Aorta (tissue), 5 donors: ENCODE results near the gene NXPE3. TPM values are rescaled to one million over a fixed set of nuclear protein-coding genes. Genes with fewer than 3 reads are reported as not detected.

Experiments
- ATAC-seq: fragments of 200-7000 bp; cut with Tn5 transposase; one replicate; pipeline ENCODE4 v1.9.1; 2022; ENCODE audit warnings: moderate library complexity; ENCODE audit not compliant: low FRiP score
- DNase-seq, 2 donors: peaks; one replicate each; pipeline ENCODE4 v3.0.0-alpha.2; 2020
- H3K27ac ChIP-seq, 2 donors: one replicate each; pipeline ENCODE4 v1.5.1; 2013; ENCODE audit warnings: low read length in 2 of 2, mild to moderate bottlenecking in 2 of 2, moderate library complexity in 2 of 2, control low read depth in 1 of 2, inconsistent platforms in 1 of 2, low read depth in 1 of 2
- H3K27me3 ChIP-seq, 2 donors: one replicate each; pipeline ENCODE4 v1.6.1; 2013; ENCODE audit warnings: control low read depth in 1 of 2, low read length in 1 of 2, mild to moderate bottlenecking in 1 of 2, moderate library complexity in 1 of 2; ENCODE audit not compliant: insufficient read depth in 2 of 2, control insufficient read depth in 1 of 2
- H3K36me3 ChIP-seq, 2 donors: one replicate each; pipeline ENCODE4 v1.6.1; 2013; ENCODE audit warnings: control low read depth in 1 of 2, low read length in 1 of 2, mild to moderate bottlenecking in 1 of 2; ENCODE audit not compliant: insufficient read depth in 2 of 2, control insufficient read depth in 1 of 2
- H3K4me1 ChIP-seq, 2 donors: one replicate each; pipeline ENCODE4 v1.6.1; 2013; ENCODE audit warnings: low read length in 2 of 2, control low read depth in 1 of 2, mild to moderate bottlenecking in 1 of 2, moderate library complexity in 1 of 2; ENCODE audit not compliant: insufficient read depth in 2 of 2, control insufficient read depth in 1 of 2
- H3K4me3 ChIP-seq, 2 donors: one replicate each; pipeline ENCODE4 v1.5.1; 2013; ENCODE audit warnings: low read length in 2 of 2, control low read depth in 1 of 2, mild to moderate bottlenecking in 1 of 2
- H3K9me3 ChIP-seq: one replicate; pipeline ENCODE4 v1.6.1; 2013; ENCODE audit warnings: mild to moderate bottlenecking, low read length; ENCODE audit not compliant: control insufficient read depth
- WGBS, 2 donors: extraction: QIAGEN DNeasy Blood & Tissue Kit; methylation state at CpG; one replicate each; pipeline ENCODE4 v1.1.7; 2013; 5-methylcytosine and 5-hydroxymethylcytosine counted together
- intact Hi-C, 2 donors: fragments of 100-400 bp; cut with DNase I; formaldehyde crosslinking; loops; one replicate each; pipeline versions ENCODE4 v1.14.2 to v1.15.0; 2022
- polyA plus RNA-seq, 2 donors: library from polyadenylated mRNA; stranded (reverse); fragments of 200-250 nt; gene quantifications; one replicate each; pipeline ENCODE4 v1.2.3, GENCODE V29; 2013
- total RNA-seq, 2 donors: library from RNA; stranded (reverse); fragmentation: NEBNext Ultra II Directional; extraction: Animal tissue kit (Norgen Biotek cat#: 25700); gene quantifications; one replicate each; pipeline ENCODE4 v1.2.1, GENCODE V29; 2021
- donor health status: healthy with polysubstance abuse.
- donor health status: Bipolar disorder and iron deficiency.
- donor health status: DM: no; HTN: no; CAD: no.
- donor health status: DM: no; HTN: no; CAD: no.
- donor health status: DM: yes; HTN: yes; CAD: no.

The NXPE3 gene
- total and polyA plus RNA-seq, 4 donors, result 6.4 to 27.2 (median 18.1) TPM

DNA sequence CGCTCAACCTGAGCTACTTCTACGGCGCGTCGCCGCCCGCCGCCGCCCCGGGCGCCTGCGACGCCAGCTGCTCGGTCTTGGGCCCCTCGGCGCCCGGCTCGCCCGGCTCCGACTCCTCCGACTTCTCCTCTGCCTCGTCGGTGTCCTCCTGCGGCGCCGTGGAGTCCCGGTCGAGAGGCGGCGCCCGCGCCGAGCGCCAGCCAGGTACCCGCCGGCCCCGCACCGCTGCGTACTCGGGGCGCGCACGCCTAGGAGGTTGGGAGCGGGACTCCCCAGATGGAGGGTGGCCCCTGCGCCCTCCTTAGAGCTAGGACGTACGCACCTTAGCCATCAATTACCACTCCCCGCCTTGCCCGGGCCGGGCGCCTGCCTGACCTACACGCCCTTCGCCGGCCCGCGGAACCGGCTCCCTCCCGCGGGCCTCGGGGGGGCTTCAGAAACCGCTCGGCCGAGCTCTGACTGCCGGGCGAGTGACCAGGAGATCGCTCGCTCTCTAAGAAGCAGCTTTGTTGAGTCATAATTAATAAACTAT, 70.8 kb downstream of the NXPE3 start:
- H3K4me3 ChIP-seq, result peak overlapping the region; percentile 77 to 100
- H3K27ac ChIP-seq, result peak overlapping the region; percentile 99 to 100
- H3K36me3 ChIP-seq, result peaks cover 6 to 7% of the 10 kb centered on the region in 2 donors
- intact Hi-C loops, result loop anchor here (1.0 to 5.0 kb wide), 3 partner anchors 21 to 37 kb away; no protein-coding TSS in a partner anchor
- 0% methylated on average over 45 to 67 of the region's 67 CpGs for WGBS, 2 donors
- peaks cover 0 to 2% of the 10 kb centered on the region in 2 donors for H3K27me3 ChIP-seq
- H3K9me3 ChIP-seq, result no peaks in the 10 kb centered on the region
- H3K4me1 ChIP-seq, result peaks cover 4 to 5% of the 10 kb centered on the region in 2 donors
- ATAC-seq (peak; percentile 65), DNase-seq (peak; percentile 63 to 86)

DNA sequence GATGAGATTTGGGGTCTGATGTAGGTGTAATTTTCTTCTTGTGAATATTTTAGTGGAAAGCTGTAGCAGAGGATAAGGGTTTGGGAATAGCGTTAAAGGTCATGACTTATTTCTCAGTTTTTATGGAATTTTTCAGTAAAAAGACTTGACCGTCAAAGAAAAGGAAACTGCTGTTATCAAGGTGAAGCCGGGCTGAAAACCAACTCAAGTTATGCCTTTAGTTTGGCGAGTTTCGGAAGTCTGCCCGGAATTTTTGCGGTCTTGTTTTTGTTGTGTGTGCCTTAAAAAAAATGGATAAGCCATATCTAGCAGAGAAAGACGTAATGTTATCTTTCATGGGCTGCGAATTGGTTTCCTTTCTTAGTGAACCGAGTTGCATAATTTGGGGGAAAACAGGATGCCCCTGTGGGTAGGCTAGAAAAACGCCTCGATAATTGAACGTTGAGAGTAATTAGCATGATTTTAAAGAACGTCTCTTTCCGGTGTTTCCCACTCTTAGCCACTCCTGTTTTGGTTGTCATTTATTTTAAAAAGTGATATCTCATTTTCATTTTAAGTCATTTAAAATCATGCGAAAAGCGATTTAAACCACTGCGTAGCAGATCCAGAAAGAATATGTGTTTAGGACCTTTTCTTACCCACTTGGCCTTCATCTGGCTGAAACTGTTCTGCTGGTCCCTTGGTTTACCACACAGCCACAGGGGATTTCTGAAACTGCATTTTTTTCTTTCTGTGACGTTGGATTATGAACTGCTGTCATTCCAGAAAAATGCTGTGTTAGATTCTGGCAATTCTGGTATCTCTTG, 71.4 kb downstream of the NXPE3 start:
- 1 to 2% methylated on average over 19 of the region's 19 CpGs for WGBS, 2 donors
- intact Hi-C loops, result loop anchor here in 1 of 2 donors (1.0 kb wide), 1 partner anchor 23 kb away; no protein-coding TSS in a partner anchor
- H3K4me1 ChIP-seq, result peaks cover 4 to 5% of the 10 kb centered on the region in 2 donors

DNA sequence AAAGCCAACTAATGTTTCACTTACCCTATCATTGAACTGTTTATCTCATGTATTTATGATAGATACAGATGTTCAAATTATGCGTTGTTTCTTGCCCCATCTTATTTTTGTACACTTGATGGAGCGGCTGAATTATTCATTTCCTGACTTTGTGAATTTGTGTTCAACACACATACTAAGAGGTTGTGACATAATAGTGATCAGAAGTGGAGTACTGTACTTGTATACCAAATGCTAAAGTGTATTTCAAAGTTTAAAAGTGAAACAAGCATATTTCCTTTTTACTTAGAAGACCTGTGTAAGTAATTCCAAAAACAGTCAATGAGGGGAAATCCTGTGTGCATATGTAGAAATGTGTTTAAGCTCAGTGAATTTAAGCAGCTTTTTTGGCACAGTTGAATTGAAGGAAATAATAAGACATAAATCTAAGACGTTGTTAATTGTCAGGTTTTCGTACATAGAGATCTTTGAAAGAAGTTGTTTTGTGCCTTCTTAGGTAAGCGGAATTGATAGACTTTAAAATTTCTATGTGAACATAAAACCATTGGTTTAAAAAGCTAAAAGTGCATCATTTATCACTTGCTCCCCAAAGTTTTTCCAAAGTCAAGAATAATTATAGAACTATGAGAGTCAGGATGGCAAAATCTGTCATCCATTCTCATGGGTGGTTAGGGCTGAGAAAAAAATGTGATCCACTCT, 72.2 kb downstream of the NXPE3 start:
- 37 to 40% methylated on average over 5 of the region's 5 CpGs for WGBS, 2 donors
- ATAC-seq (no peak), DNase-seq (no peak)

More for the DNA sequence above, 71.4 kb downstream of the NXPE3 start:
- ATAC-seq, result no peak
- H3K9me3 ChIP-seq, result no peaks in the 10 kb centered on the region
- H3K27ac ChIP-seq, result peak overlapping the region; percentile 99 to 100
- H3K4me3 ChIP-seq, result peak overlapping the region; percentile 77 to 100
- peaks cover 10 to 11% of the 10 kb centered on the region in 2 donors for H3K36me3 ChIP-seq
- DNase-seq, result no peak
- H3K27me3 ChIP-seq, result peaks cover 0 to 2% of the 10 kb centered on the region in 2 donors

DNA sequence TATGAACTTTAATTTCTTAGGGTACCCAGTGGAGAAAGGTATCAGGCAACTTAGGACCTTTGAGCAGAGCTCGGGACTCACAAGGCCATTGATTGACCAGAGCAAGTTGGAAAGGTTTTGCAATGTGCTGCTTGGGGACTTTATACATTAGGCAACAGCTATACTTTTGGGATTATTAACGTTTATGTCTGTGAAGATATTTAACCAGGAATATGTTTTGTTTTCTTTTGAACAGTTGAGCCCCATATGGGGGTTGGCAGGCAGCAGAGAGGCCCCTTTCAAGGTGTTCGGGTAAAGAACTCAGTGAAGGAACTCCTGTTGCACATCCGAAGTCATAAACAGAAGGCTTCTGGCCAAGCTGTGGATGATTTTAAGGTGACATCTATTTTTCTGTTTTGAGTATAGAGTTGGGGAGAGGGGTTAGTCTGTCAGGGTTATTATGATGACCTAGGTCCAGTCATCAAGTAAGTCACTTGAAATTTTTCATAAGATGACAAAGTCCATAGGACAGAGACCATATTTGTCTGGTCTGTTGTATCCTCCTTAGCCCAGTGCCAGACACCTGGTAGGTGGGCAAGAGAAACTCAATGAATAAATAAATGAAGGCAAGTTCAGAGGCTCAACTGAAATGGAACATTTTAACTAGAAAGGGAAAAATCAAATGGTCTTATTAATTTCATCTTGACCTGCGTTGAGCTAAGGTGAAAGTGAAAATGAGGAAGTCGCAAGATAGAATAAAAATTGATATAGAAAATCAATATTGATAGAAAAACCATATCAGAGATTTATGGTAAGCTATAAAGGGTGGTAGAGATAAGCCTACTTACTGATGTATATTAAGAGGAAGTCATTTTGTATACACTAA, 73.1 kb downstream of the NXPE3 start:
- H3K27ac ChIP-seq, result peak overlapping the region in 1 of 2 donors; percentile 33
- peak overlapping the region; percentile 77 to 100 for H3K4me3 ChIP-seq
- intact Hi-C loops, result no loop called here
- no peaks in the 10 kb centered on the region for H3K9me3 ChIP-seq
- H3K36me3 ChIP-seq, result peaks cover 11 to 13% of the 10 kb centered on the region in 2 donors
- no peak for DNase-seq
- WGBS, 2 donors, result 74 to 84% methylated on average over 6 of the region's 6 CpGs
- ATAC-seq, result no peak
- H3K4me1 ChIP-seq, result peaks cover 5 to 6% of the 10 kb centered on the region in 2 donors
- peaks cover 0 to 2% of the 10 kb centered on the region in 2 donors for H3K27me3 ChIP-seq

More for the DNA sequence above, 72.2 kb downstream of the NXPE3 start:
- no peaks in the 10 kb centered on the region for H3K9me3 ChIP-seq
- peaks cover 5 to 6% of the 10 kb centered on the region in 2 donors for H3K4me1 ChIP-seq
- peaks cover 0 to 2% of the 10 kb centered on the region in 2 donors for H3K27me3 ChIP-seq
- H3K27ac ChIP-seq, result no peak overlapping the region
- peak overlapping the region; percentile 77 to 100 for H3K4me3 ChIP-seq
- peaks cover 11 to 13% of the 10 kb centered on the region in 2 donors for H3K36me3 ChIP-seq
- intact Hi-C loops, result no loop called here

DNA sequence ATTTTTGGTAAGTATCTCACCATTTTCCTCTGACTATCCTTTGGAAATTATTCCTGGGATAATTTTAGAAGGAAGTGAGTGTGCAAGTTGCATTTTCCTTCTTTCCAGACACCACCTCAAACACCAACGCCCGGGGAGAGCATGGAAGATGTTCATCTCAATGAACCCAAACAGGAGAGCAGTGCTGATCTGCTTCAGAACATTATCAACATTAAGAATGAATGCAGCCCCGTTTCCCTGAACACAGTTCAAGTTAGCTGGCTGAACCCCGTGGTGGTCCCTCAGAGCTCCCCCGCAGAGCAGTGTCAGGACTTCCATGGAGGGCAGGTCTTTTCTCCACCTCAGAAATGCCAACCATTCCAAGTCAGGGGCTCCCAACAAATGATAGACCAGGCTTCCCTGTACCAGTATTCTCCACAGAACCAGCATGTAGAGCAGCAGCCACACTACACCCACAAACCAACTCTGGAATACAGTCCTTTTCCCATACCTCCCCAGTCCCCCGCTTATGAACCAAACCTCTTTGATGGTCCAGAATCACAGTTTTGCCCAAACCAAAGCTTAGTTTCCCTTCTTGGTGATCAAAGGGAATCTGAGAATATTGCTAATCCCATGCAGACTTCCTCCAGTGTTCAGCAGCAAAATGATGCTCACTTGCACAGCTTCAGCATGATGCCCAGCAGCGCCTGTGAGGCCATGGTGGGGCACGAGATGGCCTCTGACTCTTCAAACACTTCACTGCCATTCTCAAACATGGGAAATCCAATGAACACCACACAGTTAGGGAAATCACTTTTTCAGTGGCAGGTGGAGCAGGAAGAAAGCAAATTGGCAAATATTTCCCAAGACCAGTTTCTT, 74.2 kb downstream of the NXPE3 start:
- no peak overlapping the region for H3K4me3 ChIP-seq
- peaks cover 5 to 8% of the 10 kb centered on the region in 2 donors for H3K4me1 ChIP-seq
- H3K27ac ChIP-seq, result no peak overlapping the region
- H3K27me3 ChIP-seq, result peaks cover 0 to 2% of the 10 kb centered on the region in 2 donors
- DNase-seq (no peak), ATAC-seq (no peak)
- intact Hi-C loops, result no loop called here
- 94 to 97% methylated on average over 8 of the region's 8 CpGs for WGBS, 2 donors
- peaks cover 16 to 17% of the 10 kb centered on the region in 2 donors for H3K36me3 ChIP-seq
- H3K9me3 ChIP-seq, result no peaks in the 10 kb centered on the region

DNA sequence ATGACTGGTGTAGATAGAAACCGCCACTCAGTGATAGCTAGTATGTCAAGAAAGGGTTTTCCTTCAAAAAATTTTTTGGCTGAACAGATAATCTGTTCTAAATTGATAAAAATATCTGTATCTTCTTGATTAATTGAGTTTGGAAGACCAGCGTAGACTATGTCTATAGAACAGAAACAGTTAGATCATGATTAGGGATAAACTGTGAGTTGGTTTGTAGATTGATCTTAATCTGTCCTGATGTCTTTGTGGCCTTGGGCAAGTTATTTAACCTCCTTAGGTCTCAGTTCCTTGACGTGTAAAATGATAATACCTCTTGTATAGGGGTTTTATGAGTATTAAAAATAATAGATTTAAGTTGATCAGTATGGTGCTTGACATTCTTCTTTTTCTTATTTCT, 75.0 kb downstream of the NXPE3 start:
- 94 to 96% methylated on average over 3 of the region's 3 CpGs for WGBS, 2 donors
- intact Hi-C loops, result no loop called here
- Histone ChIP-seq H3K27me3 (peaks cover 0 to 2% of the 10 kb centered on the region in 2 donors), H3K4me3 (no peak overlapping the region), H3K4me1 (peaks cover 5 to 8% of the 10 kb centered on the region in 2 donors), H3K27ac (no peak overlapping the region), H3K9me3 (no peaks in the 10 kb centered on the region), H3K36me3 (peaks cover 17 to 20% of the 10 kb centered on the region in 2 donors)
- DNase-seq (no peak), ATAC-seq (no peak)

DNA sequence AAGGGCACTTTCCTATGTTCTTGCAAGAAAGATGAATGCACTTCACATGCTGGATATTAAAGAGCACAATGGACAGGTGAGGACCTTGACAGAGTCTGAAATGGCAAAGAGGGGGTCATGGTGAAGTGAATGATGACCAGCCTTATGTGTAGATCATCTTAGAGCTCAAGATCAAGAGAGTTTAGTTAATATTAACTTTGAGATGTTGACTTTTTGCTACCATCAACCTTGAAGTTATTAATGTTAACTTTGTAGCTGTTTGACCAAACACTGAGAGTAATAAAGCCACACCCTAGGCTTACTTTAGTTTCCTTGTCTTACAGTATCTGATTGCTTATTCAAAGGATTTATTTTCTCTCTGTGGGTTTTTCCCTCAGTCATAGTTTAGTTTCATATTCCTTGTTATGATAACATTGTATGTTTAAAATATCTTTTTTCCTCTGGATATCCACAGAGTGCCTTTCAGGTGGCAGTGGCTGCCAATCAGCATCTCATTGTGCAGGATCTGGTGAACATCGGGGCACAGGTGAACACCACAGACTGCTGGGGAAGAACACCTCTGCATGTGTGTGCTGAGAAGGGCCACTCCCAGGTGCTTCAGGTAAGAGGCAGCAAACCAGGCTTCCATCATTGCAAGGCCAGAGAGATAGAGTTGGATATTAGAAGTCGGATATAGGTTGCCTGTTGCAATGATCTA, 75.7 kb downstream of the NXPE3 start:
- H3K9me3 ChIP-seq, result no peaks in the 10 kb centered on the region
- no peaks in the 10 kb centered on the region for H3K27me3 ChIP-seq
- H3K4me3 ChIP-seq, result no peak overlapping the region
- no peak for DNase-seq
- ATAC-seq, result no peak
- WGBS, 2 donors, result 93 to 98% methylated on average over 2 of the region's 2 CpGs
- peak overlapping the region in 1 of 2 donors; percentile 59 for H3K27ac ChIP-seq
- peaks cover 17 to 20% of the 10 kb centered on the region in 2 donors for H3K36me3 ChIP-seq
- intact Hi-C loops, result no loop called here
- peaks cover 5 to 8% of the 10 kb centered on the region in 2 donors for H3K4me1 ChIP-seq
